ENCODE data around the gene SMAD3. TPM values are rescaled to one million over a fixed set of nuclear protein-coding genes. Genes with fewer than 3 reads are reported as not detected.
"Not testable (repeated sequence)": the region's sequence is repeated elsewhere in the genome, so short reads cannot be mapped to it uniquely, and the experiment has no call there.

The SMAD3 gene
- polyA plus RNA-seq, 4 donors, result 45.1 to 62.5 (median 48.9) TPM

DNA sequence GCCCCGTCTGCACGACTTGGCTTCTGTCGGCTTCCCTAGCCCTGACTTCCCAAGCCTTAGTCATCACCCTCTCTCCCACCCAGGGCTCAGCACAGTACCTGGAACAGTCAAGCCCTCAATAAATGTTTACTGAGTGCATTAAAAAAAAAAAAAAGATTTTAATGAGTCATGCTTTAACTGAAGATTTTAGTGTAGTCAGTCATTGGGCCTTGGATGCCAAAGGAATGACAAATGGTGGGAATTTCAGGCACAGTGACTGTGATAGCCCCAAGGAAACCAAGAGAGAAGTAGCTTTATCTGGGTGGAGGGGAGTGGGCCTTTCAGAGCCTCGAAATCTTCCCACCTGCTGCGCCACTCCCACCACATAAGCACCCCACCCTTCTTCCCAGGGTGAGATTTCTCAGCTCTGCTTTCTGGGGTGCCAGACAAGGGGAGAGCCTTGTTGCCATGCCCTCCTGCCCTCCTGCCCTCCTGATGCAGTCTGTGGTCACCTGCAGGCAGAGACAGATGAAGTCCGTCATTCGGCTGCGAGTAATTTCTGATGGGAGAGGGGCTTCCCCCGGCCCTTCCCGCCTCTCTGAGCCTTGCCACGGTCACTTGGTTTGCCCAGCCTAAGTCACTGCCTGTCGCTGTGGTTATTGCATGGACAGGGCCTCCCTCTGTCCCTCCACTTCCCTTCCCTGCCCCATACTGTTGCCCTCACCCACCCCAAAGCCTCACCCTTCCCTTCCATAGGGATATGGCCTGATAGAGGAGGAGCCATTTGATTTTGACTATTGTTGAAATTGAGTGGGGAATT lies 41.8 kb downstream of the SMAD3 start:
- no peak for DNase-seq (ENCODE audit: low read depth in 4 of 4, low spot score in 3 of 4)

DNA sequence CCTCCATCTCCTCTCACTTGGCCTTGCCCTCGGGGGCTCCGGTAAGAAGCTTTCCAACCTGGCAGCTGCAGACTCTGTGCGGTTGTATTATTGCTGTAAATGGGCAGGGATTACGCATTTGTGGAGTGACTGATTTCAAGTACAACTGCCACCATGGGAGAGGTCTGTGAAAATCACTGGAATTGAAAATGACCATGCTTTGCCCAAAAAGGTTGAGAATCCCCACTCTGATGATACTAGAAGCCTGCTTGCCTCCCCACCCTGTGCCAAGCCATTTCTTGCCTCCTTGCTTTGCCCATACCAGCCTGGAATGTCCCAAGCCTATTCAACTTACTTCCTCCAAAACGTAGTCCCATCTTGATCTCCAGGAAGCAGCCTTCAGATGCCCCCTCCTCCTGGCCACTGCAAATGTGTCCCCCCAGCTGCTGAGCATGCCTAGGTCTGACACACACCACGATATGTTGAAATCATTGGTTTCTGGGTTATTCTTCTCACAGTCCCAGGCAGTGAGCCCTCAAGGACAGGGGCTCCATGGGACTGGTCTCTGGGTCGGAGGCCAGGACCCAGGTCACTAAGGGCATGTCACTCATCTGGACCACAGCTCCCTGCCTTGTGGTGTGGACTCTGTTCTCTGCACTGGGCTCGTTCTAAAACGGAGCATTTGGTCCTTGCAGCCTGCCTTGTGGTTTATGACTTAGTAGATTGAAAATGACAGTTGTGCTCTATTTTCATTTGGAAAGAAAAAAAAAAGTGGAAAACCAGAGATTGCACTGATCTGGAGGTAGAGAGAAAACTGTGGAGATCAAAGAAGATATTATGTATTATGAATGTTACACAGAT lies 42.9 kb downstream of the SMAD3 start:
- DNase-seq (ENCODE audit: low read depth in 4 of 4, low spot score in 3 of 4), result no peak

DNA sequence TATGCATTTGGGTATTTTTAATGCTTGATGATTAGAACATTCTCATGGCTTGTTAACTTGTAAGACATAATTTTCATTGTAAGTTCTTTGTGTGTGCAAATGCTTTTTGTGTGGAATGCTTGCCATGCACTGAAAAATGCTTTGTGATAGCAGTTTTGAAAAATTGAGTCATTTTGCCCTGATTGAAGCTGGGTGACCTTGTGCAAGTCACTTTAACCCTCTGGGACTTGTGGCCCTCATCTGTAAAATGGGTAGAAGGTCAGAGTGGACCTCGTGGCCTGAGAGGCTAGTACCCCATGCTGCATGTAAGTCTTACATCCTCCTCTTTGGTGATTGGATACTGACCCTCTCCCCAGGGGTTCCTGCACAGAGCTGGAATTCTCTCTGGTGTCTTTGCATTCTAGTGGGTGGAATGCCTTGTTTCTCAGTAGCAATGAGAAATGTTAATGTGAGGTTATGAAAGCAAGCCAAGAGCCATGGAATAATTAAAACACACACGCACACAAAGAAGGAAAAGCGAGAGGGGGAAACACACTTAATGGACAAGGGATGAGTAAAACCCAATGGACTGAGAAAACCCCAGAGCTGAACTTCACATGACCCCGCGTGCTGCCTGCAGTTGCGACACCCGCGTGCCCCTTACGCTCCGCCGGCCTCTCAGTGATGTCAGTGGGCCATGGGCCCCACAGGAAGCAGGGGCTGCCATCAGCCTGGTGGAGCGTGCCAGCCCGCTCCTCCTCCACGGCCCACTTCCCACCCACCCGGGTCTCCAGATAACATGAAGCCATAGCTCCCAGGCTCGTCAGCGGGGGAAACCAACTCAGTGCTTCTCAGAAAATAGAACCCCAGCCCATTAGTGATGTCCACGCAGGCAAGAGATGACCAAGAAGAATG lies 44.0 kb downstream of the SMAD3 start:
- peak in 2 of 4 donors; percentile 59 to 81 for DNase-seq (ENCODE audit: low read depth in 4 of 4, low spot score in 3 of 4)

DNA sequence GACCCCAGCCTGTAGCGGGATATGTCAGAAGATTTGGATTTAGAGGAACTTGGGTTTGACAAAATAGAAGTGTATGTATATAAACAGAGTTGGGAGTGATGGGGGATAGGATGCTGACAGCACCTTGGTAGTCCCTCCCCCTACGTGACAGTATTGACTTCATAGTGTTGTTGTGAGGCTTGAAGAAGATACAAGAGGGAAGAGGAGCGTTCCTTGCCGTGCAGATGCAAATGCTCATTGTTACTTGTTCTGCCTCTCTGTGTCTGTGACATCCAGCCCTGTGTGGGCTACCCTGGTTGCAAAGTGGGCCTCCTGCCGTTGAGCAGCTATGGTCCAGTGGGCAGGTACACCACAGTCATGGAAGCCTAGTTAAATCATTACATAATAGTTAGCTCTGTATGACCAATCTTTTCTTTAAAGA lies 45.0 kb downstream of the SMAD3 start:
- no peak for DNase-seq (ENCODE audit: low read depth in 4 of 4, low spot score in 3 of 4)

DNA sequence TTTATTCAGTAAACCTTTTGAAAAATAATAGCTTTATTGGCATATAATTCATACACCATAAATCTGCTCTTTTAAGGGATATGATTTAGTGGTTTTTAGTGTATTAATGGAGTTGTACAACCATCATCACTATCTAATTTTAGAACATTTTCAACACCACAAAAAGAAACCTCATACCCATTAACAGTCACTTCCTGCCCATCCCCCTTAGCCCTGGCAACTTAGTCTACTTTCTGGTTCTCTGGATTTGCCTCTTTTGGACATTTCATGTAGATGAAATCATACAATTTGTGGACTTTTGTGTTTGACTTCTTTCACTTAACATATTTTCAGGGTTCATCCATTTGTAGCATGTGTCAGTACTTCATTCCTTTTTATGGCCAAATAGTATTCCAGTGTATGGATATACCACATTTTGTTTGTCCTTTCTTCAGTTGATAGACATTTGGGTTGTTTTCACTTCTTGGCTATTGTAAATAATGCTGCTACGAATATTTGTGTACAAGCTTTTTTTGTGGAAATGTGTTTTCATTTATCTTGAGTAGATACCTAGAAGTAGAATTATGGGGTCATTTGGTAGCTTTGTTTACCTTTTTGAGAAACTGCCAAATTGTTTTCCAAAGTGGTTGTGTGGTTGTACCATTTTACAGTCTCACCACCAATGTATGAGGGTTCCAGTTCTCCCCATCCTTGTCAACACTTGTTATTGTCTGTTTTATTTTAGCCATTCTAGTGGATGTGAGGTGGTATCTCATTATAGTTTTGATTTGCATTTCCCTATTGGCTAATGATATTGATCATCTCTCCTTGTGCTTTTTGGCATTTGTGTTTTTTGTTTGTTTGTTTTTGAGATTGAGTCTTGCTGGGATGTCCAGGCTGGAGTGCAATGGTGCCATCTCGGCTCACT lies 45.8 kb downstream of the SMAD3 start:
- no peak for DNase-seq (ENCODE audit: low read depth in 4 of 4, low spot score in 3 of 4)

DNA sequence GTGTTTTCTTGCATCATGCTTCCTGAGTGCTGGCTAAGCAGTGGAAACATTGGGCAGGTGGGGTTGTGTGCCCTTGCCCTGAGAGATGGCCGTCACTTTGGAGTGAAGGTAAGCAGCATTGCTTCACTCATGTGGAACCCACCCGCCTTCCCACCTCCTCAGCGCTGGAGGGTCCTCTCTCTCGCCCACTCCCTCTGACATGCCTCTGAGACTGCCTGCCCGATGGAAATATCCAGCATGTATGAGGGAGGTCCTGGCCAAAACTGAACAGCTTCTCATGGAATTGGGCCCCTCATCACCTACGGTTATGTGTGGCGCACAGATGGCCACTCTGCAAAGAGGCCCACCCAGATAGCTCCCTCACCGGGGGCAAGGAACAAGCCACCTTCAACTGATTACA lies 48.6 kb downstream of the SMAD3 start:
- DNase-seq (ENCODE audit: low read depth in 4 of 4, low spot score in 3 of 4), result no peak

DNA sequence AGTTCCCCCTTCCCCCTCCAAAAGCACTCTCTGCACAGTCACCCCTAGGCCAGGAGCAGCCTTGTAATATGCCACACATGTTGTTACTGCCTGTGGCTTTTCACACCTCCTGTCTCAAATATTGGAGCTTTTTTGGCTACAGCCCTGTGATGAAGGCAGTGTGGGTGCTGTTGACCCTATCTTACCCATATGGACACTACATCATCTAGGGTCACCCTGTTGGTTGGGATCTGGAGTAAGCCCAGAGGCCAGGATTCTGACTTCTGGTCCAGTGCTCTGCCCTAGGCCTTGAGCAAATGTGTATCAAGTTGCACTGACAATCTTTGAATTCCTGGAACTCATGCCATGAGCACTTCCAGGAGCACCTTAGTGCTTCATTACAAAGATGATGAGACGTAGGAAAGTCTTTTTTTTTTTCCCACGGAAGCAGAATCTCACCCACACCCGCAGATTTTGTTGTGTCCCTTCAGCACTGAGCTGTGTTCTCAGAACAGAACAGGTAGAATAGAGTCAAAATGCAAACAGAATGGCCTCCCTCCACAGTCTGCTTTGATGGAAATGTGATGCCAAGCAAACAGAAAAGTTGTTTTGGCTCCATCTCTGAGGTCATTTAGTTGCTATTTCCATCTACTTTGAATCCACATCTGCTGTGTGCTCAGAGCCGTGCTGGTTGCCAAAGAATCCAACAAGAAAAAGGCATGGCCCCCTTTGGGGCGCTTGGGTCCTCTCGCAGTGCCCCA lies 49.6 kb downstream of the SMAD3 start:
- no peak for DNase-seq (ENCODE audit: low read depth in 4 of 4, low spot score in 3 of 4)

DNA sequence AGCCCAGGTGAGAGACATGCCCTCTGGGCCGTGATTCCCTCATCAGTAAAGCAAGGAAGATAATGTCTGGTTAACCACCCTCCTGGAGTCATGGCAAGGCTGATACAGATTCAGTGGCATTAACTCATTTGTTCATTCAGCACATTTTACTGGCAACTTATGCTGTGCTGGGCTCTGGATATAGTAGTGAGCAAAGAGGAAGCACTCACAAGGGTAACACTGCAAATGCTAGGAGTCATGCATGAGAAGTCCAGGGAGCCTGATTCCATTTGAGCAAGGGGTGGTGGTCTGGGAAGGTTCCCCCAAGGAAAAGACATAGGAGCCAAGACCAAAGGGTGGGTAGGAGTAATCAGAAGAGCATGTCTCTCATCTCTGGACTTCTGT lies 50.2 kb downstream of the SMAD3 start:
- no peak for DNase-seq (ENCODE audit: low read depth in 4 of 4, low spot score in 3 of 4)

DNA sequence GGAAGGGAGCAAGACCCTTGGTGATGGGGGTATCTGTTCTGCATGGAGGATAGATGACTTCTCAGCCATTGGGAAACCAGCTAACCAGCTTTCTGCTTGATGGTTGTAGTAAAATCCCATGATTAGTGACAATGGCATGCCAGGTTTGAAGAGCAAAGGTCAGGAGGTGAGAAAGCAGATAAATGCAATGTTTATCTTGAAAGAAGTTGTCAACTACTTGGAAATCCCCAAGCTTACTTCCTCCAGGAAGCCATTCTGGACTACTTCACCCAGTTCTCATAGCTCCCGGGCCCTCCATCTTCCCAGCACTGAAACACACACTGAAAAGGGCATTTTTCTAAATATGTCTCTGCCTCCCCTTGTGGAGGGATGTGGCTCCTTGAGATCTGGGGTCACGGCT lies 51.3 kb downstream of the SMAD3 start:
- DNase-seq (ENCODE audit: low read depth in 4 of 4, low spot score in 3 of 4), result no peak

DNA sequence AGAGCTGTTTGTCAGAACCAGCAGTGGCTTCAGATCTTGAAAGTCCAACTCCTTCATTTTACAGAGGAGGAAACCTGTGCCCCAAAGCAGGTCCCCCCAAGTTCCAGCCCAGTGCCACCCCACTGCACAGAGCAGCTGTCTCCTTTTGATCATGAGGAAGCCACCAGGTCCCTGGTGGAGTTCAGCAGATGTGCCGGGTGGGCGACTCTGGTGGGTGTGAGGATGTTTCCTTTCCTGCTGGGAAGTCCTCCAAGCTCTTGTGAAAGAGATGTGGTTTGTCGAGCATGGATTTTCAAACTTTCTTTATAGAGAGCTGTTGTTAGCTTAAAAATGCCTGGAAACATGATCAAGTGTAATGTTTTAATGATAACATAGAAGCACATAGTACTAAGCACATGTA lies 52.0 kb downstream of the SMAD3 start:
- DNase-seq (ENCODE audit: low read depth in 4 of 4, low spot score in 3 of 4), result no peak

DNA sequence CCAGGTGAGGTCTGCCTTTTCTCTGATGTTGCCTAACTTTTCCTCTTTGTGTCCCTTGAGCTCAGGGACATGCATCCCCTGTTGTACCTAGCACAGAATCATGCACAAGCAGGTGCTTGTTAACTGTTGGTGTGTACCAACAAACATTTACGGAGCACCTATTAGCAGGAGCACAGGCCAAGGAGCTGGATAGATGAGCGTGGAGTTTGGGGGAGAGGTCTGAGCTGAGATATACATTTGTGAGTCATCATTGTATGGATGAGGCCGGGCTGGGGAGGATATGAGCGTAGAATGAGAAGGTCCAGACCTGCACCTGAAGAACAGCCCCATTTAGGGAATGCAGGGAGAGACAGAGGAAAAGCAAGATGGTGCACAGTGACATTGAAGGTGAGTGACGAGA lies 53.4 kb downstream of the SMAD3 start:
- no peak for DNase-seq (ENCODE audit: low read depth in 4 of 4, low spot score in 3 of 4)

DNA sequence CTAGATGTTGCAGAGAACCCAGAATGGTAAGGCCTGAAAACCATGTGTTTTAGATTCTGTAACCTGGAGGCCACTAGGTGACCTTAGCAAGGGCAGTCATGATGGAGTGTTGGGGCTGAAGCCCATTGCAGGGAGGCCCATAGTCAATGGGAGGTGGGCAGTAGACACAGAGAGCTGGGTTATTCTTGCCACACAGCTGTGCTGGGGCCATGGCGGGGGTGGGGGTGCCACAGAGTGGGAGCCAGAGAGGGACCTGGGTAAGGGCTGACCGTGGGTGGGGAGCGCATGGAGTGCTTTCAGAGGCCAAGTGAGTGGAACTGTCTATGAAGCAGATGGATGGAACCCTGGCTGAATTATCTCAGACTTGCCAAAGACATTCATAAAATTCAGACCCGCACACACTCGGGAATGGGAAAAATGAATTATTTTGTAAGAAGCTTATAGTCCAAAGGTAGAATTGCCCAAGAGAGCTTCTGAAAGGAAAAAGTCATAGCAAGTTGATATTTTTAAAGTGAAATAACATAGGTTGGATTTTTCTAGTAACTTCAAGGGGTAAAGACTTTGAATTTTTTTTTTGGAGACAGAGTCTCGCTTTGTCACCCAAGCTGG lies 53.9 kb downstream of the SMAD3 start:
- DNase-seq (ENCODE audit: low read depth in 4 of 4, low spot score in 3 of 4), result no peak

DNA sequence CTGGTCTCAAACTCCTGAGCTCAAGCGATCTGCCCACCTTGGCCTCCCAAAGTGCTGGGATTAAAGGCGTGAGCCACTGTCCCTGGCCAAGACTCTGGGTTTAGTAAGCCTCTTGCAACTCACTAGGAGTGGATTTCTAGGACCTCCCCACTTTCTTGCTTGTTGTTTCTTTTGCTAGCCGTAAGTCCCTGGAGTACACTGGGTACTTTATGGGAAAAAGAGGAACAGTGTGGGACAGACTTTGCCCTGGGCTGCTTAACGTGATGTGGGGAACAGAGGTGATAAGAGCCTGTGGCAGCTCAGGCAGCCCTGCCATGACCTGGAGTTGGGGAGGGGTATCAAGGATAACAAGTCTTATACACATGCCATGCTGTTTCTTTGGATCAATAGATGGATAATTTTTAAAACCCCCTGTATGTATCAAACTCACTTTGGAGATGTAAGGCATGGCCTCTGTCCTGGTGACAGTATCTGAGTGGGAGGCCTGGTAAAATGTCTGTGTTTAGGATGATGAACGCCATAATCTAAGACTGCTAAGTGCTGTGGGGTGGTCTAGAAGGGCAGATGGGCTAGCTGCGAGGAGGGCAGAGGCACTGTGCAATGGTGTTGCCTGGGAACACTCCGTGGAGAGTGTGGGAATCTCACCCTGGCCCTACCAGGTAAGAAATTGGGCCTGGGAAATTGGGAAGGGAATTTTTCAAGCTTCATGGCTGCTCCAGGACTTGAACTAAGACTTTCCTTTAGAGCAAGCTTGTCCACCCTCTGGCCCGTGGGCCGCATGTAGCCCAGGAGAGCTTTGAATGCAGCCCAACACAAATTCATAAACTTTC lies 54.8 kb downstream of the SMAD3 start:
- DNase-seq (ENCODE audit: low read depth in 4 of 4, low spot score in 3 of 4), result no peak

DNA sequence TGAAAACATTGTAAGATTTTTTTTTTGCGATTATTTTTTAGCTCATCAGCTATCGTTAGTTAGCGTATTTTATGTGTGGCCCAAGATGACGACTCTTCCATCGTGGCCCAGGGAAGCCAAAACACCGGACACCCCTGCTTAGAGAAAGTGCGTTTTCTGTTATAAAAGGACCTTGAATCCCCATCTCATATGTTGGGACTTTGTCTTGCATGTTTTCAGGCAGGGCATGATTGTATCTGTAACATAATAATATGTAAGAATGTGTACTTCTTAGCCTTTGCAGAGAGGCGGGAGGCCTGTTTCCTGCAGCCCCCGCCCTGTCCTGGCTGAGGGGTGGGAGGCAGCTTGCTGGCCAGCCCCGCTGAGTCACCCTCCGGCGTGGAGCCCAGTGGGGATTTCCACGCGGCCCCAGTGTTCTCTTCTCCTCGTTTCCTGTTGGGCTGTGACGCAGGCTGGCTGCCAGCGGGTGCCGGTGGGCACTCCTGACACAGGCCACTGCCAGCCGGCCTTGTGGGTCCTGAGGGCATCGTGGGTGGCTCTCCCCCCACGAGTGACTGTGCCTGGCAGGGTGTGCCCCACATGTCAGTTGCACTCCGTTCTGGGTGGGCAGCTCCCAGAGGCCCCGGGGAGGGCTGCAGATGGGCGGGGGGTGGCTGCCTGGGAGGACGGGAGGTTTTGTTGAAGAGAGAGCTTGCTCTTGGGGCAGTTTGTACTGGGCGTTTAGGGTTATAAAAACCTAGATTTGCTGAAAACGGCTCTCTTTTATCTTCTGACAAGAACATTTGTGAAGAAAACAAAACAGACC lies 55.6 kb downstream of the SMAD3 start:
- no peak for DNase-seq (ENCODE audit: low read depth in 4 of 4, low spot score in 3 of 4)

DNA sequence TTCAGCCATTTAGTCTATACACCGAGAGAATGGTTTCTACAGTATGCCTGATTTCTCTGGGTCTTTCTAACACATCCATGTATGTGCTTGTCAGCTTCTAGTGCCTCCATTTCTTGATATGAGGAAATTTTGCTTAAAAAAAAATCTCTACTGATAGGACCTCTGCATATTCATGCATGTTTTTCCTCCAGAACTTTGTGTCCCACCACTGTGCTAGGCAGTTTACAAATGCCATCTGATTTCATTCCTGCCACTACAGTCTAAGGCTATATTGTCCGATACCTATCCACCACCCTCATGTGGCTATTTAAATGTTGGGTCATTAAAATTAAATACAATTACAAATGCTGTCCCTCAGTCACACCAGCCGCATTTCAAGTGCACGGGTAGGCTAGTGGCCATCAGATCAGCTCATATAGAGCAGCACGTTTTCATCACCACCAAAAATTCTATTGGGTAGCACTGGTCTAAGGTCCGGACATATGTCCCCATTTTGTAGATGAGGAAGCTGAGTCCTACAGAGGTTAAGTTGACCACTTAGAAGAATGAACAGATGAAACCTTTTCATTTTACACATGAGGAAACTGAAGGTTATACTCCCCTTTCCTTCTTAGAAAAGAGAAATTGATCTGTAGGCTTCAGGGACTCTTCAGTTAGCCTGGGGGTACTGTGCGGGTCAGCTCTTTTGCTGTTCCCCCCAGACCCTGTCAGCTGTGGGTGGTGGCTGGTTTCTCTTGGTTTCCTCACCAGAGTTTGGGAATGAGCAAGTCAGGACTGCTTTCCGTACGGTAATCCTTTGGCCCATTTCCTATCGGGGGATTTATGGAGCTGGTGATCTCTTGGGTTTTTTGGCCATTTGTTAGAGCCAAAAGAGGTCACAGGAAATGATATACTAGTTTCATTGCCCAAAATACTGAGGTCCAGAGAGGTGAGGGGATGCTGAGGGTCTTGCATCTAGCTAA lies 56.5 kb downstream of the SMAD3 start:
- no peak for DNase-seq (ENCODE audit: low read depth in 4 of 4, low spot score in 3 of 4)

DNA sequence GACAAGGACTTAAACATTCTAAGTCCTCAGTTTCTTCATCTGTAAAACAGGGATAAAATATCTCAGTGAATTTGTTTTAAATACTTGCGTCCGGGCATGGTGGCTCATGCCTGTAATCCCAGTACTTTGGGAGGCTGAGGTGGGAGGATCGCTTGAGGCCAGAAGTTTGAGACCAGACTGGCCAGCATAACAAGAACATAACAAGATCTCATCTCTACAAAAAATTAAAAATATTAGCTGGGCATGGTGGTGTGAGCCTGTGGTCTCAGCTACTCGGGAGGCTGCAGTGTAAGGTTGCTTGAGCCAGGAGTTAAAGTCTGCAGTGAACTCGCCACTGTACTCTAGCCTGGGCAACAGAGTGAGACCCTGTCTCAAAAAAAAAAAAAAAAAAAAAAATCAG lies 57.4 kb downstream of the SMAD3 start:
- not testable (repeated sequence) for DNase-seq (ENCODE audit: low read depth in 4 of 4, low spot score in 3 of 4)
